Measurements from ENCODE around the gene DCDC2. TPM values are rescaled to one million over a fixed set of nuclear protein-coding genes. Genes with fewer than 3 reads are reported as not detected.
"Not testable (repeated sequence)": the region's sequence is repeated elsewhere in the genome, so short reads cannot be mapped to it uniquely, and the experiment has no call there.

Gene DCDC2
- total and polyA plus RNA-seq, 4 donors = 2.3 to 7.9 (median 2.9) TPM

DNA sequence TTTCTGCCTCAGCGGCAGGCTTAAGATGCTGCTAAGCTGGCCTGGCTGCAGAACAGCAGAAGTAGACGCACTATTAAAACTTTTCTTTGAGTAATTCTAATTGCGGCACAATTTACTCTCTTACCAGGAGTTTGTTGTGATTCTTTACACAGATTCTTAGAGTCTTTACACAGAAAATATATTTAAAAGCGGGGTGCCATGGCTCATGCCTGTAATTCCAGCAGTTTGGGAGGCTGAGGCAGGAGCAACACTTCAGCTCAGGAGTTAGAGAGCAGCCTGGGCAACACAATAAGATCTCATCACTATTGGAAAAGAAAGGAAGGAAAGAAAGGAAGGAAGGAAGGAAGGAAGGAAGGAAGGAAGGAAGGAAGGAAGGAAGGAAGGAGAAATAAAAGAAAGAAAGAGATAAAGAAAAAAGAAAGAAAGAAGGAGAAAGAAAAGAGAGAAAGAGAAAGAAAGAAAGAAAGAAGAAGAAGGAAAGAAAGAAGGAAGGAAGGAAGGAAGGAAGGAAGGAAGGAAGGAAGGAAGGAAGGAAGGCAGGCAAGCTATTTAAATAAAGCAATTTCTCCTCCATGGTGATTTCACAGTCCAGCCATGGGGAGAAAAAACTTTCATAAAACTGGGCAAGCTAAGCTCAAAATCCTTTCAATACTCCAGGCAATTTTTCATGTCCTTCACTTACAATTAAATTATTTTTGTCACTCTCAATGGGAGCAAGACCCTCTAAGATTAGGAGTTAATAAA, 23.8 kb upstream of the DCDC2 start:
- H3K4me3 ChIP-seq (ENCODE audit: low read depth, low read length) = no peak overlapping the region
- no peaks in the 10 kb centered on the region for H3K36me3 ChIP-seq (ENCODE audit: control insufficient read depth, insufficient read depth, low read length)
- no peak overlapping the region for H3K27ac ChIP-seq (ENCODE audit: low read depth, low read length)
- no CpG with 5 or more reads among the region's 4 CpGs for WGBS (ENCODE audit: insufficient coverage)
- no peaks in the 10 kb centered on the region for H3K27me3 ChIP-seq (ENCODE audit: control insufficient read depth, insufficient read depth, low read length)
- no peak for DNase-seq (ENCODE audit: low read depth in 4 of 6, low spot score in 6 of 6)
- no peaks in the 10 kb centered on the region for H3K4me1 ChIP-seq (ENCODE audit: control insufficient read depth, insufficient read depth, low read length)
- H3K9me3 ChIP-seq (ENCODE audit: control insufficient read depth, insufficient read depth, low read length) = no peaks in the 10 kb centered on the region

DNA sequence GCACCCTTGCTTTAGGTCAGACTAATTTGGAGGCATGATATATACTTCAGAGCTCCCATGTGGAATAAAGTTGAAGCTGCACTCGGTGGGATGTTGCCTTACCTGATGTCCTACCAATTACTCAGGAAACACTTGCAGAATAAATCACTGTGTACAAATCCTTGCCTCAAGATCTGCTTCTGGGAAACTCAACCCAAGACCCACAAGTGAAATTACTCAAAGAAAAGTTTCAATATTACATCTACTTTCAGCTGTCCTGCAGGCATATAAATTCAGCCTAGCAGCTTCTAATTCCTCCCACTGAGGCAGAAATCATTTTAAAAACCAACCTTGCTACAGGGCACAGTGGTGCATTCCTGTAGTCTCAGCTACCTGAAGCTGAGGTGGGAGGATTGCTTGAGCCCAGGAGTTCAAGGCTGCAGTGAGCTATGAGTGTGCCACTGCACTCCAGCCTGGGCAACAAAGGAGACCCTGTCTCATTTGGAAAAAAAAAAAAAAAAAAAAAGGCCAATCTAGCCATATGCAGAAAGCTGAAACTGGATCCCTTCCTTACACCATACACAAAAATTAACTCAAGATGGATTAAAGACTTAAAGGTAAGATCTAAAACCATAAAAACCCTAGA, 20.7 kb upstream of the DCDC2 start:
- Histone ChIP-seq H3K36me3 (ENCODE audit: control insufficient read depth, insufficient read depth, low read length) (no peaks in the 10 kb centered on the region), H3K9me3 (ENCODE audit: control insufficient read depth, insufficient read depth, low read length) (no peaks in the 10 kb centered on the region), H3K27ac (ENCODE audit: low read depth, low read length) (no peak overlapping the region), H3K27me3 (ENCODE audit: control insufficient read depth, insufficient read depth, low read length) (no peaks in the 10 kb centered on the region), H3K4me3 (ENCODE audit: low read depth, low read length) (no peak overlapping the region), H3K4me1 (ENCODE audit: control insufficient read depth, insufficient read depth, low read length) (no peaks in the 10 kb centered on the region)
- no peak for DNase-seq (ENCODE audit: low read depth in 4 of 6, low spot score in 6 of 6)
- WGBS (ENCODE audit: insufficient coverage) = 67% methylated on average over 1 of the region's 1 CpG

DNA sequence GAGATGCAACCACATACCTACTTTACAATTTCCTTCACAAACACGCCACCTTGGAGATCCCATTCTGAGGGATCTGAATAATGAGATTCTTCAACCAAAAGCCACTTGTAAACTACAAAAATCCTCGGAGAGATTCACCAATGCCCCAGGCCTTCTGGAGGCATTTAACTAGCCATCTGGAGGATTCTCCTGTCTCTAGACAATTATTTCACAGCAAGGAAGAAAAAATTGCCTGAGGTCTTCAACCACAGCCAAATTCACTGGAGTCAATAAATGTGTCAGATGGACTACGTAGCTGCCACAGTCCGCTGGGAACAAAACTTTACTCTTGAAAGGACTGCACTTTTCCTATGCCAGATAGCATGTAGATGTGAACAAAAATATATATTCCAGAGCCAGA, 19.0 kb upstream of the DCDC2 start:
- no peaks in the 10 kb centered on the region for H3K9me3 ChIP-seq (ENCODE audit: control insufficient read depth, insufficient read depth, low read length)
- H3K27me3 ChIP-seq (ENCODE audit: control insufficient read depth, insufficient read depth, low read length) = no peaks in the 10 kb centered on the region
- 22% methylated on average over 4 of the region's 4 CpGs for WGBS (ENCODE audit: insufficient coverage)
- peak in 2 of 6 donors; percentile 34 to 42 for DNase-seq (ENCODE audit: low read depth in 4 of 6, low spot score in 6 of 6)
- H3K27ac ChIP-seq (ENCODE audit: low read depth, low read length) = no peak overlapping the region
- no peaks in the 10 kb centered on the region for H3K4me1 ChIP-seq (ENCODE audit: control insufficient read depth, insufficient read depth, low read length)
- H3K36me3 ChIP-seq (ENCODE audit: control insufficient read depth, insufficient read depth, low read length) = no peaks in the 10 kb centered on the region
- no peak overlapping the region for H3K4me3 ChIP-seq (ENCODE audit: low read depth, low read length)

DNA sequence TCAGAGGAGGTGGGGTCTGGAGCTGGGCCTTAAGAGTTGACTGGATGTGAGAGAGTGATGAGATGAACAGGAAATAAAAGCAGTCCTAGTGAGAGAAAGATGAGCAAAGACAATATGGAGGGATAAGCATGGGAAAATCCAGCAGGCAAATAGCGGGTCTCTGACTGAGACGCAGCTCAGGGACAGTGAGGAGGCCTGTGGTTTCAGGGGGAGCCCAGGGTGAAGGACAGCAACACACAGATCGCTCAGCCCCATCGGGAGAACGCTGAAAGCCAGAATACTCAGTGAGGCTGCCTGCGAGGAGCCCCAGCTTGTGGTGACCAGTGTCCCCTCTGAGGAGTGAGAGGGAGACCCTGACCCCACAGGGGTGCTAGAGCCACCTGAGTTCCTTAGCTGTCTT, 16.8 kb upstream of the DCDC2 start:
- 91% methylated on average over 5 of the region's 6 CpGs for WGBS (ENCODE audit: insufficient coverage)
- no peak for DNase-seq (ENCODE audit: low read depth in 4 of 6, low spot score in 6 of 6)

DNA sequence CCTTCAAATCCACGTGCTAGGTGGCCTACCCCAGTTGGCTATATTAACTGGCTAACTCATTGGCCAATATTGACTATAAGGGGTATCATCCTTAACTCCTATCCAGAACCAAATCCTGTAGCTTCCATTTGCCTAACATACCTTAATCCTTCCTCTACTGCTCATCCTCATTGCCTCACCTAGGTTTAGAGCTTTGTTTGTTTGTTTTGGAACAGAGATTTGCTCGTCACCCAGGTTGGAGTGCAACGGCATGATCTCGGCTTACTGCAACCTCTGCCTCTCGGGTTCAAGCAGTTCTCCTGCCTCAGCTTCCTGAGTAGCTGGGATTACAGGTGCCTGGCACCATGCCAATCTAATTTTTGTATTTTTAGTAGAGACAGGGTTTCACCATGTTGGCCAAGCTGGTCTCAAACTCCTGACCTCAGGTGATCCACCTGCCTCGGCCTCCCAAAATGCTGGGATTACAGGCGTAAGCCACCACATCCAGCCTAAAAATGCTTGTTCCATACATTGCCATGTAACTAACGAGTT, 7.3 kb upstream of the DCDC2 start:
- not testable (repeated sequence) for H3K4me3 ChIP-seq (ENCODE audit: low read depth, low read length); DNase-seq (ENCODE audit: low read depth in 4 of 6, low spot score in 6 of 6); H3K9me3 ChIP-seq (ENCODE audit: control insufficient read depth, insufficient read depth, low read length); H3K27me3 ChIP-seq (ENCODE audit: control insufficient read depth, insufficient read depth, low read length); H3K4me1 ChIP-seq (ENCODE audit: control insufficient read depth, insufficient read depth, low read length); H3K27ac ChIP-seq (ENCODE audit: low read depth, low read length); H3K36me3 ChIP-seq (ENCODE audit: control insufficient read depth, insufficient read depth, low read length)
- 79% methylated on average over 5 of the region's 8 CpGs for WGBS (ENCODE audit: insufficient coverage)

More for the DNA sequence above, 16.8 kb upstream of the DCDC2 start:
- Histone ChIP-seq H3K4me3 (ENCODE audit: low read depth, low read length) (no peak overlapping the region), H3K9me3 (ENCODE audit: control insufficient read depth, insufficient read depth, low read length) (peaks cover 1% of the 10 kb centered on the region), H3K27ac (ENCODE audit: low read depth, low read length) (no peak overlapping the region), H3K4me1 (ENCODE audit: control insufficient read depth, insufficient read depth, low read length) (no peaks in the 10 kb centered on the region), H3K36me3 (ENCODE audit: control insufficient read depth, insufficient read depth, low read length) (no peaks in the 10 kb centered on the region), H3K27me3 (ENCODE audit: control insufficient read depth, insufficient read depth, low read length) (no peaks in the 10 kb centered on the region)

DNA sequence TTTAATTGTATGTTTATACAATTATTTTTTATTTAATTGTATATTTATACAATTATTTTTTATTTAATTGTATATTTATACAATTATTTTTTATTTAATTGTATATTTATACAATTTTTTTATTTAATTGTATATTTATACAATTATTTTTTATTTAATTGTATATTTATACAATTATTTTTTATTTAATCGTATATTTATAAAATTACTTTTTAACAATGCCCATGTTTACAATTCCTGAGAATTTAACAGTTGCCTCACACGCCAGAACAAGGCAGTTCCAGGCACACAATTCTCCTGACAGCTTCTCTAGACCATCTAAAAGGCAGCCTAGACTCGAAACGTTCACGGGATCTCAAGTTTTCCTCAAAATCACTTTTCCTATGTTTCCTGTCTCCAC, 4.5 kb upstream of the DCDC2 start:
- H3K27ac ChIP-seq (ENCODE audit: low read depth, low read length); H3K36me3 ChIP-seq (ENCODE audit: control insufficient read depth, insufficient read depth, low read length); DNase-seq (ENCODE audit: low read depth in 4 of 6, low spot score in 6 of 6); H3K27me3 ChIP-seq (ENCODE audit: control insufficient read depth, insufficient read depth, low read length); H3K4me3 ChIP-seq (ENCODE audit: low read depth, low read length); H3K9me3 ChIP-seq (ENCODE audit: control insufficient read depth, insufficient read depth, low read length): not testable (repeated sequence)
- 97% methylated on average over 4 of the region's 5 CpGs for WGBS (ENCODE audit: insufficient coverage)
- H3K4me1 ChIP-seq (ENCODE audit: control insufficient read depth, insufficient read depth, low read length) = peaks cover 21% of the 10 kb centered on the region

DNA sequence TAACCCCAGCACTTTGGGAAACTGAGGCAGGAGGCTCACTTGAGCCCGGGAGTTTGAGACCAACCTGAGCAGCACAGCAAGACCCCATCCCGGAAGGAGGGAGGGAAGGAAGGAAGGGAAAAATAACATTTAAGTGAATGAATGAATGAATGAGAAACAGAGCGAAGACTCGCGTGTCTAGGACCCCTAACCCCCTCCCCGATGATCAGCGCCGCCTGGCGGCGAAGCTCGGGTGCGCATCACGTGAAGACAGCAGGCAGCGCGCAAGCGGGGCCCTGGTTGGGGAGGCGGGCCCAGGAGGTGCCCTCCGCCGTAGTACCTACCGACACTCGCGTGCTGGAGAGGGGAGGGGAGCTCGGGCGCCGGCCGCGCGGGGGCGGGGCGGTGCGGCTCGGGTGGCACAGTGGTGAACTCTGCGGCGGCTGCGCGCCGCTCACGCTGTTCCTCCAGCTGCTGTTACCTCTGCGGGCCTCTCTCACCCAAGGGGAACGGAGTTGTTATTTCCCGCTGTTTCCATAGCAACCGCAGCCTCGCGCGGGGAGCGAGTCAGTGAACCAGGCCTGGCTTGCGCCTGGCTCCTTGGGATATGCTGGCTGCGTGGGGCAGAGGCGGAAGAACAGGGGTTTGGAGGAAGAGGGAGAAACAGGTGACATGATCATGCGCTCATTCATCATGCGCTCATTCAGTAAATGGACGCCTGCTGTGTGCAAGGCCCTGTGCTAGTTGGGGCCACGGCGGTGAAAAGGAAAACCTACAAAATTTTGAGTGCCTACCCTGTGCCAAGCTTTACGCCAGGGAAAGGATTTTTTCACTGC, 2.0 kb upstream of the DCDC2 start:
- Histone ChIP-seq H3K4me3 (ENCODE audit: low read depth, low read length) (peak overlapping the region; percentile 52), H3K4me1 (ENCODE audit: control insufficient read depth, insufficient read depth, low read length) (peaks cover 22% of the 10 kb centered on the region), H3K27ac (ENCODE audit: low read depth, low read length) (no peak overlapping the region), H3K27me3 (ENCODE audit: control insufficient read depth, insufficient read depth, low read length) (peaks cover 8% of the 10 kb centered on the region), H3K36me3 (ENCODE audit: control insufficient read depth, insufficient read depth, low read length) (no peaks in the 10 kb centered on the region), H3K9me3 (ENCODE audit: control insufficient read depth, insufficient read depth, low read length) (no peaks in the 10 kb centered on the region)
- DNase-seq (ENCODE audit: low read depth in 4 of 6, low spot score in 6 of 6) = peak; percentile 69 to 98 (median 76)
- 2% methylated on average over 50 of the region's 55 CpGs for WGBS (ENCODE audit: insufficient coverage)

DNA sequence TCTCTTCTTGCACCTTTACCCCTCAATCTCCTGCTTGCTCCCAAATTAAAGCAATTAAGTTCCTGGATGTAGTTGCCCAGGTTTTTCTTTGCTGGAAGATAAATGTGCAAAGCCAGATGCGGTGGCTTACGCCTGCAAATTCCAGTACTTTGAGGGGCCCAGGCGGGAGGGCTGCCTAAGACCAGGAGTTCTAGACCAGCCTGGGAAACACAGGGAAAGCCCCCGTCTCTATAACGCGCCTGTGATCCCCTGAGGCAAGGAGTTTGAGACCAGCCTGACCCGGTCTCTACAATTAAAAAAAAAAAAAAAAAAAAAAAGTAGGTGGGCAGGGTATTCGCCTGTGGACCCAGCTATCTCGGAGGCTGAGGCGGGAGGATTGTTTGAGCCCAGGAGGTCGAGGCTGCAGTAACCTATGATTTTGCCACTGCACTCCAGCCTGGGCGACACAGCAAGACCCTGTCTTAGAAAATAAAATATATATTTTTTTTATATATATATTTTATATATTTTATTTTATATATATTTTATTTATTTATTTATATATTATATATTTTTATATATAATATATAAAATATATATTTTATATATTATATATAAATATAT, 461 bp upstream of the DCDC2 start:
- 35% methylated on average over 3 of the region's 12 CpGs for WGBS (ENCODE audit: insufficient coverage)
- H3K4me1 ChIP-seq (ENCODE audit: control insufficient read depth, insufficient read depth, low read length) = peaks cover 22% of the 10 kb centered on the region
- H3K27ac ChIP-seq (ENCODE audit: low read depth, low read length) = no peak overlapping the region
- peaks cover 8% of the 10 kb centered on the region for H3K27me3 ChIP-seq (ENCODE audit: control insufficient read depth, insufficient read depth, low read length)
- peak in 1 of 6 donors; percentile 31 for DNase-seq (ENCODE audit: low read depth in 4 of 6, low spot score in 6 of 6)
- peak overlapping the region; percentile 33 for H3K4me3 ChIP-seq (ENCODE audit: low read depth, low read length)
- H3K36me3 ChIP-seq (ENCODE audit: control insufficient read depth, insufficient read depth, low read length) = no peaks in the 10 kb centered on the region
- no peaks in the 10 kb centered on the region for H3K9me3 ChIP-seq (ENCODE audit: control insufficient read depth, insufficient read depth, low read length)

DNA sequence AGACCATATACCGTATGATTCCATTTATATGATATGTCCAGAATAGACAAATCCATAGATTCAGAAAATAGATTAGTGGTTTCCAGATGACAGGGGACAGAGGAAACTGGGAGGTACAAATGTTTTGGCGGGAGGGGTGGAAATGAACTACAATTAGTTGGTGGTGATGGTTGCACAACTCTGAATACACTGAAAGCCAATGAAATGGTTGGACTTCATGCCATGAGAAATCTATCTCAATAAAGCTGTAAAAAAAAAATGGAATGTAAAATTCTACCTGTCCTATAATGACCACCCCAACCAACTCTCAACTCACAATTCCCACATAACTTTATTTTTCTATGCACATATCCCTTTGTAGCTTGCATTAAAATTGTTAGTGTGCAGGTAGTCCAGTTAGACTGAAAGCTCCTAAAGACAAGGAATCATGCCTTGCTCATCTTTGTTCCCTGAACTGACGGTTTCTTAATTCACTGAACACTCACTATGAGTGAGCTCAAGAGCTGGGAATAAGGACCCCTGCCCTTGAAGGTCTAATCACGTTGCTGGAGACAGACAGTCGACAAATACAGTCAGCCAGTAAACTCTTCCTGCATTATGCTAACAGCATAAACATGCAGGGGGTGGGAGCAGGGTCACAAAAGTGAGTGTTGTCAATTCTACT, 1.4 kb downstream of the DCDC2 start:
- H3K27ac ChIP-seq (ENCODE audit: low read depth, low read length) = no peak overlapping the region
- H3K4me3 ChIP-seq (ENCODE audit: low read depth, low read length) = no peak overlapping the region
- H3K9me3 ChIP-seq (ENCODE audit: control insufficient read depth, insufficient read depth, low read length) = no peaks in the 10 kb centered on the region
- H3K27me3 ChIP-seq (ENCODE audit: control insufficient read depth, insufficient read depth, low read length) = peaks cover 8% of the 10 kb centered on the region
- DNase-seq (ENCODE audit: low read depth in 4 of 6, low spot score in 6 of 6) = no peak
- WGBS (ENCODE audit: insufficient coverage) = no CpG with 5 or more reads among the region's 5 CpGs
- no peaks in the 10 kb centered on the region for H3K36me3 ChIP-seq (ENCODE audit: control insufficient read depth, insufficient read depth, low read length)
- peaks cover 22% of the 10 kb centered on the region for H3K4me1 ChIP-seq (ENCODE audit: control insufficient read depth, insufficient read depth, low read length)

Measured in spinal cord (tissue), 10 donors.